IPS-18a (cell line): ENCODE measurements around the gene ADAP2.
A peak's percentile ranks its signal among the peaks of the same experiment; 100 is the strongest.
"Not testable (repeated sequence)": the region's sequence is repeated elsewhere in the genome, so short reads cannot be mapped to it uniquely, and the experiment has no call there.

Source experiments
- H3K27ac ChIP-seq: one replicate; pipeline ENCODE4 v1.5.1; 2013; ENCODE audit warnings: low read length
- H3K27me3 ChIP-seq: one replicate; pipeline ENCODE4 v1.6.1; 2013; ENCODE audit warnings: mild to moderate bottlenecking, low read length; ENCODE audit not compliant: control insufficient read depth, insufficient read depth
- H3K36me3 ChIP-seq: one replicate; pipeline ENCODE4 v1.6.1; 2013; ENCODE audit warnings: low read depth, low read length; ENCODE audit not compliant: control insufficient read depth
- H3K4me1 ChIP-seq: one replicate; pipeline ENCODE4 v1.6.1; 2013; ENCODE audit warnings: low read depth, low read length; ENCODE audit not compliant: control insufficient read depth
- H3K4me3 ChIP-seq: one replicate; pipeline ENCODE4 v1.5.1; 2013; ENCODE audit warnings: low read length
- H3K9ac ChIP-seq: one replicate; pipeline ENCODE4 v1.6.1; 2013; ENCODE audit warnings: mild to moderate bottlenecking, low read length, moderate library complexity
- H3K9me3 ChIP-seq: one replicate; pipeline ENCODE4 v1.6.1; 2013; ENCODE audit warnings: low read depth, low read length; ENCODE audit not compliant: control insufficient read depth

Gene ADAP2

GRCh38 chr17:30957741-30958140 lies 36.0 kb downstream of the ADAP2 start:
- Histone ChIP-seq H3K4me1 (peaks cover 21% of the 10 kb centered on the region), H3K27me3 (no peaks in the 10 kb centered on the region), H3K4me3 (no peak overlapping the region), H3K9me3 (no peaks in the 10 kb centered on the region), H3K9ac (no peak overlapping the region), H3K27ac (no peak overlapping the region), H3K36me3 (no peaks in the 10 kb centered on the region)

GRCh38 chr17:30958187-30958586 lies 36.4 kb downstream of the ADAP2 start:
- no peaks in the 10 kb centered on the region for H3K27me3 ChIP-seq
- no peaks in the 10 kb centered on the region for H3K9me3 ChIP-seq
- no peaks in the 10 kb centered on the region for H3K36me3 ChIP-seq
- no peak overlapping the region for H3K9ac ChIP-seq
- H3K4me3 ChIP-seq, result no peak overlapping the region
- H3K27ac ChIP-seq, result no peak overlapping the region
- H3K4me1 ChIP-seq, result peaks cover 21% of the 10 kb centered on the region

GRCh38 chr17:30961209-30962188 lies 39.8 kb downstream of the ADAP2 start:
- peaks cover 19% of the 10 kb centered on the region for H3K4me1 ChIP-seq
- no peaks in the 10 kb centered on the region for H3K36me3 ChIP-seq
- H3K9me3 ChIP-seq, result no peaks in the 10 kb centered on the region
- H3K27ac ChIP-seq, result no peak overlapping the region
- H3K4me3 ChIP-seq, result no peak overlapping the region
- no peak overlapping the region for H3K9ac ChIP-seq
- H3K27me3 ChIP-seq, result no peaks in the 10 kb centered on the region

GRCh38 chr17:30964312-30964711 lies 42.6 kb downstream of the ADAP2 start:
- not testable (repeated sequence) for H3K4me3 ChIP-seq, H3K27ac ChIP-seq, H3K9ac ChIP-seq, H3K27me3 ChIP-seq, H3K36me3 ChIP-seq, H3K9me3 ChIP-seq
- peaks cover 14% of the 10 kb centered on the region for H3K4me1 ChIP-seq

- Histone ChIP-seq H3K9me3 (no peaks in the 10 kb centered on the region), H3K9ac (no peak overlapping the region), H3K36me3 (no peaks in the 10 kb centered on the region), H3K4me1 (peaks cover 14% of the 10 kb centered on the region), H3K27me3 (no peaks in the 10 kb centered on the region), H3K4me3 (no peak overlapping the region), H3K27ac (no peak overlapping the region)
These were observed 43.1 kb downstream of the ADAP2 start for GRCh38 chr17:30964876-30965275.

- no peak overlapping the region for H3K27ac ChIP-seq
- H3K36me3 ChIP-seq, result no peaks in the 10 kb centered on the region
- no peaks in the 10 kb centered on the region for H3K9me3 ChIP-seq
- no peaks in the 10 kb centered on the region for H3K27me3 ChIP-seq
- H3K9ac ChIP-seq, result no peak overlapping the region
- peaks cover 14% of the 10 kb centered on the region for H3K4me1 ChIP-seq
- no peak overlapping the region for H3K4me3 ChIP-seq
These were observed 43.9 kb downstream of the ADAP2 start for GRCh38 chr17:30965686-30966085.

- H3K36me3 ChIP-seq, H3K9ac ChIP-seq, H3K4me1 ChIP-seq, H3K27me3 ChIP-seq, H3K27ac ChIP-seq, H3K4me3 ChIP-seq, H3K9me3 ChIP-seq: not testable (repeated sequence)
These were observed 46.2 kb downstream of the ADAP2 start for GRCh38 chr17:30967911-30968310.

GRCh38 chr17:30969989-30970830 lies 48.5 kb downstream of the ADAP2 start:
- Histone ChIP-seq H3K27me3 (no peaks in the 10 kb centered on the region), H3K27ac (peak overlapping the region; percentile 76), H3K4me3 (peak overlapping the region; percentile 84), H3K9me3 (no peaks in the 10 kb centered on the region), H3K9ac (peak overlapping the region; percentile 71), H3K36me3 (no peaks in the 10 kb centered on the region), H3K4me1 (no peaks in the 10 kb centered on the region)

- H3K27ac ChIP-seq, result peak within 1 kb of the TSS; percentile 76
- H3K9ac ChIP-seq, result peak within 1 kb of the TSS; percentile 71
- no peaks in the 10 kb centered on the region for H3K27me3 ChIP-seq
These were observed 49.3 kb downstream of the ADAP2 start, which contains the start of gene RNF135 for GRCh38 chr17:30970831-30971567. RNF135 (plus strand) TSS chr17:30971039; CDS start chr17:30971074, 35 bp downstream.

GRCh38 chr17:30975042-30975820 lies 53.5 kb downstream of the ADAP2 start:
- no peaks in the 10 kb centered on the region for H3K9me3 ChIP-seq
- H3K4me1 ChIP-seq, result no peaks in the 10 kb centered on the region
- no peaks in the 10 kb centered on the region for H3K36me3 ChIP-seq
- H3K9ac ChIP-seq, result no peak overlapping the region
- no peak overlapping the region for H3K4me3 ChIP-seq
- H3K27ac ChIP-seq, result no peak overlapping the region
- no peaks in the 10 kb centered on the region for H3K27me3 ChIP-seq

More at GRCh38 chr17:30970831-30971567, 49.3 kb downstream of the ADAP2 start, which contains the start of gene RNF135:
- Histone ChIP-seq H3K36me3 (no peaks in the 10 kb centered on the region), H3K4me3 (peak within 1 kb of the TSS; percentile 84), H3K9me3 (no peaks in the 10 kb centered on the region), H3K4me1 (no peaks in the 10 kb centered on the region)
